ENCODE measurements around the gene TENM4.

Gene TENM4

GRCh38 chr11:78714539-78714938 is 726.3 kb downstream of the TENM4 start:
- CTCF ChIA-PET, result interaction anchor here (0.7 to 5.3 kb wide), 13 partner anchors 8 to 555 kb away, joined by 3 to 108 read pairs (median 4); no protein-coding TSS in a partner anchor
- H3K4me1 ChIP-seq (ENCODE audit: control insufficient read depth, insufficient read depth, low read length), result no peaks in the 10 kb centered on the region
- POLR2A ChIA-PET, result no interaction called here
- no peak overlapping the region for H3K27ac ChIP-seq (ENCODE audit: extremely low read depth, low read depth, low read length)
- no peak for TF ChIP-seq ZNF248 (tag by site-specific recombination; IDR thresholded peaks at IDR 0.05)
- no peaks in the 10 kb centered on the region for H3K36me3 ChIP-seq (ENCODE audit: control insufficient read depth in 2 of 2, insufficient read depth in 1 of 2, low read length in 2 of 2)
- H3K9me3 ChIP-seq (ENCODE audit: control insufficient read depth, insufficient read depth, low read depth, low read length), result no peaks in the 10 kb centered on the region
- H3K4me3 ChIP-seq (ENCODE audit: low read depth, low read length), result no peak overlapping the region

- no peak overlapping the region for H3K4me3 ChIP-seq (ENCODE audit: low read depth, low read length)
- no peaks in the 10 kb centered on the region for H3K9me3 ChIP-seq (ENCODE audit: control insufficient read depth, insufficient read depth, low read depth, low read length)
- ChIA-PET POLR2A (no interaction called here), CTCF (no interaction called here)
- no peak overlapping the region for H3K27ac ChIP-seq (ENCODE audit: extremely low read depth, low read depth, low read length)
- no peaks in the 10 kb centered on the region for H3K36me3 ChIP-seq (ENCODE audit: control insufficient read depth in 2 of 2, insufficient read depth in 1 of 2, low read length in 2 of 2)
- H3K4me1 ChIP-seq (ENCODE audit: control insufficient read depth, insufficient read depth, low read length), result no peaks in the 10 kb centered on the region
- TF ChIP-seq KLF9 (tag by site-specific recombination; IDR thresholded peaks at IDR 0.05; ENCODE audit: low read depth), result no peak
- TF ChIP-seq ZNF785 (tag by site-specific recombination; IDR thresholded peaks at IDR 0.05), result no peak
- TF ChIP-seq ZNF701 (tag by site-specific recombination; IDR thresholded peaks at IDR 0.05), result no peak
- no peak for TF ChIP-seq ZNF48 (tag by site-specific recombination; IDR thresholded peaks at IDR 0.05)
These were observed 729.1 kb downstream of the TENM4 start for GRCh38 chr11:78711735-78712134.

- no peak overlapping the region for H3K4me3 ChIP-seq (ENCODE audit: low read depth, low read length)
- ChIA-PET POLR2A (no interaction called here), CTCF (no interaction called here)
- H3K36me3 ChIP-seq (ENCODE audit: control insufficient read depth in 2 of 2, insufficient read depth in 1 of 2, low read length in 2 of 2), result no peaks in the 10 kb centered on the region
- H3K27ac ChIP-seq (ENCODE audit: extremely low read depth, low read depth, low read length), result no peak overlapping the region
- no peak for TF ChIP-seq SP2 (tag by site-specific recombination; IDR thresholded peaks at IDR 0.05)
- no peak for TF ChIP-seq ZFHX2 (tag by site-specific recombination; conservative IDR thresholded peaks at IDR 0.05)
- no peak for TF ChIP-seq ZBTB7A (tag by site-specific recombination; IDR thresholded peaks at IDR 0.05; ENCODE audit: low read depth)
- no peak for TF ChIP-seq ZNF629 (tag by site-specific recombination; IDR thresholded peaks at IDR 0.05)
- H3K9me3 ChIP-seq (ENCODE audit: control insufficient read depth, insufficient read depth, low read depth, low read length), result no peaks in the 10 kb centered on the region
- H3K4me1 ChIP-seq (ENCODE audit: control insufficient read depth, insufficient read depth, low read length), result no peaks in the 10 kb centered on the region
These were observed 730.4 kb downstream of the TENM4 start for GRCh38 chr11:78710417-78710816.

- CTCF ChIA-PET, result interaction anchor here (2.0 to 3.1 kb wide), 2 partner anchors 8 to 62 kb away, joined by 8 to 22 read pairs; no protein-coding TSS in a partner anchor
- Histone ChIP-seq H3K36me3 (ENCODE audit: control insufficient read depth in 2 of 2, insufficient read depth in 1 of 2, low read length in 2 of 2) (no peaks in the 10 kb centered on the region), H3K4me1 (ENCODE audit: control insufficient read depth, insufficient read depth, low read length) (no peaks in the 10 kb centered on the region), H3K9me3 (ENCODE audit: control insufficient read depth, insufficient read depth, low read depth, low read length) (no peaks in the 10 kb centered on the region), H3K27ac (ENCODE audit: extremely low read depth, low read depth, low read length) (no peak overlapping the region), H3K4me3 (ENCODE audit: low read depth, low read length) (no peak overlapping the region)
- POLR2A ChIA-PET, result no interaction called here
- no peak for TF ChIP-seq ZNF366 (tag by site-specific recombination; conservative IDR thresholded peaks at IDR 0.05)
- no peak for TF ChIP-seq ZNF221 (tag by site-specific recombination; IDR thresholded peaks at IDR 0.05; ENCODE audit: borderline replicate concordance)
- TF ChIP-seq ZNF510 (tag by site-specific recombination; IDR thresholded peaks at IDR 0.05; ENCODE audit: insufficient replicate concordance), result no peak
- no peak for TF ChIP-seq ZNF146 (tag by site-specific recombination; IDR thresholded peaks at IDR 0.05)
- TF ChIP-seq WT1 (tag by site-specific recombination; IDR thresholded peaks at IDR 0.05), result no peak
- no peak for TF ChIP-seq TRIM28 (IDR thresholded peaks at IDR 0.05; ENCODE audit: borderline replicate concordance, low read length)
These were observed 732.4 kb downstream of the TENM4 start for GRCh38 chr11:78708388-78708787.

- Histone ChIP-seq H3K9me3 (ENCODE audit: control insufficient read depth, insufficient read depth, low read depth, low read length) (no peaks in the 10 kb centered on the region), H3K4me3 (ENCODE audit: low read depth, low read length) (no peak overlapping the region), H3K27ac (ENCODE audit: extremely low read depth, low read depth, low read length) (no peak overlapping the region), H3K36me3 (ENCODE audit: control insufficient read depth in 2 of 2, insufficient read depth in 1 of 2, low read length in 2 of 2) (no peaks in the 10 kb centered on the region), H3K4me1 (ENCODE audit: control insufficient read depth, insufficient read depth, low read length) (no peaks in the 10 kb centered on the region)
- POLR2A ChIA-PET, result no interaction called here
- CTCF ChIA-PET, result interaction anchor here (0.6 to 3.1 kb wide), 3 partner anchors 9 to 162 kb away, joined by 3 to 22 read pairs (median 4); no protein-coding TSS in a partner anchor
- TF ChIP-seq ZNF704 (tag by site-specific recombination; IDR thresholded peaks at IDR 0.05) (no peak), ZNF341 (tag by site-specific recombination; IDR thresholded peaks at IDR 0.05; ENCODE audit: low read depth) (no peak), ZSCAN30 (tag by site-specific recombination; IDR thresholded peaks at IDR 0.05) (no peak), ZBTB21 (tag by site-specific recombination; IDR thresholded peaks at IDR 0.05) (no peak), ZNF398 (tag by site-specific recombination; IDR thresholded peaks at IDR 0.05) (no peak), ZNF18 (tag by site-specific recombination; IDR thresholded peaks at IDR 0.05) (no peak), ZNF324 (tag by site-specific recombination; IDR thresholded peaks at IDR 0.05) (no peak), ZNF423 (tag by site-specific recombination; IDR thresholded peaks at IDR 0.05) (no peak)
These were observed 734.3 kb downstream of the TENM4 start for GRCh38 chr11:78706551-78706950.
